ENCODE measurements around the gene FAM180A.

FAM180A gene

GRCh38 chr7:135719688-135720087 is 28.9 kb downstream of the FAM180A start:
- H3K27me3 ChIP-seq (ENCODE audit: control insufficient read depth, insufficient read depth, low read length): no peaks in the 10 kb centered on the region
- TF ChIP-seq CTCF (IDR thresholded peaks at IDR 0.05): no peak

GRCh38 chr7:135718794-135719437 is 29.7 kb downstream of the FAM180A start:
- Histone ChIP-seq H3K79me2 (no peaks in the 10 kb centered on the region), H3K4me1 (peaks cover 4% of the 10 kb centered on the region), H2AFZ (no peak overlapping the region), H3K27ac (no peak overlapping the region), H3K4me2 (ENCODE audit: low read length) (no peak overlapping the region), H3K27me3 (ENCODE audit: control insufficient read depth, insufficient read depth, low read length) (no peaks in the 10 kb centered on the region), H3K9me3 (ENCODE audit: control insufficient read depth, low read length) (no peaks in the 10 kb centered on the region), H3K9ac (no peak overlapping the region), H3K36me3 (ENCODE audit: control insufficient read depth, insufficient read depth, low read length) (no peaks in the 10 kb centered on the region), H3K4me3 (ENCODE audit: low read depth, low read length) (no peak overlapping the region)
- no peak for TF ChIP-seq CTCF (IDR thresholded peaks at IDR 0.05)

More at GRCh38 chr7:135719688-135720087, 28.9 kb downstream of the FAM180A start:
- Histone ChIP-seq H3K4me2 (ENCODE audit: low read length) (no peak overlapping the region), H3K4me1 (peaks cover 3% of the 10 kb centered on the region), H3K27ac (no peak overlapping the region), H3K36me3 (ENCODE audit: control insufficient read depth, insufficient read depth, low read length) (no peaks in the 10 kb centered on the region), H3K9ac (no peak overlapping the region), H2AFZ (no peak overlapping the region), H3K9me3 (ENCODE audit: control insufficient read depth, low read length) (no peaks in the 10 kb centered on the region), H3K4me3 (ENCODE audit: low read depth, low read length) (no peak overlapping the region), H3K79me2 (no peaks in the 10 kb centered on the region)

GRCh38 chr7:135718219-135718618 is 30.4 kb downstream of the FAM180A start:
- no peak overlapping the region for H2AFZ ChIP-seq
- no peaks in the 10 kb centered on the region for H3K27me3 ChIP-seq (ENCODE audit: control insufficient read depth, insufficient read depth, low read length)
- no peaks in the 10 kb centered on the region for H3K9me3 ChIP-seq (ENCODE audit: control insufficient read depth, low read length)
- H3K4me3 ChIP-seq (ENCODE audit: low read depth, low read length): no peak overlapping the region
- no peak for TF ChIP-seq CTCF (IDR thresholded peaks at IDR 0.05)
- no peaks in the 10 kb centered on the region for H3K36me3 ChIP-seq (ENCODE audit: control insufficient read depth, insufficient read depth, low read length)
- H3K9ac ChIP-seq: no peak overlapping the region
- no peaks in the 10 kb centered on the region for H3K79me2 ChIP-seq
- no peak overlapping the region for H3K27ac ChIP-seq
- peaks cover 4% of the 10 kb centered on the region for H3K4me1 ChIP-seq
- H3K4me2 ChIP-seq (ENCODE audit: low read length): no peak overlapping the region

- H3K4me2 ChIP-seq (ENCODE audit: low read length): no peak overlapping the region
- H3K9ac ChIP-seq: no peak overlapping the region
- H3K4me1 ChIP-seq: peaks cover 4% of the 10 kb centered on the region
- no peak overlapping the region for H3K4me3 ChIP-seq (ENCODE audit: low read depth, low read length)
- H3K27me3 ChIP-seq (ENCODE audit: control insufficient read depth, insufficient read depth, low read length): no peaks in the 10 kb centered on the region
- H2AFZ ChIP-seq: no peak overlapping the region
- no peak for TF ChIP-seq CTCF (IDR thresholded peaks at IDR 0.05)
- no peaks in the 10 kb centered on the region for H3K9me3 ChIP-seq (ENCODE audit: control insufficient read depth, low read length)
- H3K27ac ChIP-seq: no peak overlapping the region
- no peaks in the 10 kb centered on the region for H3K79me2 ChIP-seq
- no peaks in the 10 kb centered on the region for H3K36me3 ChIP-seq (ENCODE audit: control insufficient read depth, insufficient read depth, low read length)
Measured at GRCh38 chr7:135717693-135718092, 30.9 kb downstream of the FAM180A start.

- Histone ChIP-seq H3K79me2 (no peaks in the 10 kb centered on the region), H3K4me2 (ENCODE audit: low read length) (no peak overlapping the region), H3K4me1 (peaks cover 4% of the 10 kb centered on the region), H3K9ac (no peak overlapping the region), H3K27me3 (ENCODE audit: control insufficient read depth, insufficient read depth, low read length) (no peaks in the 10 kb centered on the region), H3K4me3 (ENCODE audit: low read depth, low read length) (no peak overlapping the region), H3K9me3 (ENCODE audit: control insufficient read depth, low read length) (no peaks in the 10 kb centered on the region), H3K36me3 (ENCODE audit: control insufficient read depth, insufficient read depth, low read length) (no peaks in the 10 kb centered on the region), H2AFZ (no peak overlapping the region), H3K27ac (no peak overlapping the region)
- no peak for TF ChIP-seq CTCF (IDR thresholded peaks at IDR 0.05)
Measured at GRCh38 chr7:135716677-135717238, 31.9 kb downstream of the FAM180A start.

Data from parathyroid adenoma (tissue), 2 donors.